ENCODE measurements around the gene PDE2A. TPM values are rescaled to one million over a fixed set of nuclear protein-coding genes. Genes with fewer than 3 reads are reported as not detected.

The PDE2A gene
- total RNA-seq, 4 donors from 2014 or later = 40.6 to 68.8 (median 47.6) TPM

GRCh38 chr11:72647882-72648281 is 26.3 kb downstream of the PDE2A start:
- H3K9me3 ChIP-seq = no peaks in the 10 kb centered on the region
- no peaks in the 10 kb centered on the region for H3K36me3 ChIP-seq
- WGBS = 93% methylated on average over 4 of the region's 4 CpGs
- intact Hi-C loops (cut with DNase I) = no loop called here
- TF ChIP-seq POLR2AphosphoS5 (IDR thresholded peaks at IDR 0.05) (no peak), POLR2A (IDR thresholded peaks at IDR 0.05; ENCODE audit: low read depth) (no peak), EP300 (IDR thresholded peaks at IDR 0.05) (no peak), CTCF (IDR thresholded peaks at IDR 0.05) (no peak)
- H3K27ac ChIP-seq (replicated peaks in 1 of 4) = no peak overlapping the region
- no peak for DNase-seq (ENCODE audit: extremely low spot score)
- no peak overlapping the region for H3K4me3 ChIP-seq
- H3K27me3 ChIP-seq = no peaks in the 10 kb centered on the region
- H3K4me1 ChIP-seq = peaks cover 5 to 9% (median 7%) of the 10 kb centered on the region in 4 donors

- Histone ChIP-seq H3K36me3 (no peaks in the 10 kb centered on the region), H3K27ac (replicated peaks in 1 of 4) (no peak overlapping the region), H3K9me3 (no peaks in the 10 kb centered on the region), H3K4me3 (no peak overlapping the region), H3K27me3 (no peaks in the 10 kb centered on the region), H3K4me1 (peaks cover 11 to 21% (median 19%) of the 10 kb centered on the region in 4 donors)
- DNase-seq (ENCODE audit: extremely low spot score) = no peak
- intact Hi-C loops (cut with DNase I) = no loop called here
- TF ChIP-seq CTCF (IDR thresholded peaks at IDR 0.05) (no peak), POLR2AphosphoS5 (IDR thresholded peaks at IDR 0.05) (no peak), POLR2A (IDR thresholded peaks at IDR 0.05; ENCODE audit: low read depth) (no peak), EP300 (IDR thresholded peaks at IDR 0.05) (no peak)
- WGBS = 68% methylated on average over 2 of the region's 2 CpGs
Measured at GRCh38 chr11:72646472-72646871, 27.8 kb downstream of the PDE2A start.

- no peak for DNase-seq (ENCODE audit: extremely low spot score)
- no peaks in the 10 kb centered on the region for H3K27me3 ChIP-seq
- no peak overlapping the region for H3K27ac ChIP-seq (replicated peaks in 1 of 4)
- no peak overlapping the region for H3K4me3 ChIP-seq
- intact Hi-C loops (cut with DNase I) = no loop called here
- no peaks in the 10 kb centered on the region for H3K9me3 ChIP-seq
- no peaks in the 10 kb centered on the region for H3K36me3 ChIP-seq
- peaks cover 11 to 25% (median 24%) of the 10 kb centered on the region in 4 donors for H3K4me1 ChIP-seq
- no peak for TF ChIP-seq POLR2A (IDR thresholded peaks at IDR 0.05; ENCODE audit: low read depth)
- 100% methylated on average over 3 of the region's 3 CpGs for WGBS
Measured at GRCh38 chr11:72646024-72646423, 28.2 kb downstream of the PDE2A start.

- Histone ChIP-seq H3K36me3 (no peaks in the 10 kb centered on the region), H3K4me1 (peaks cover 16 to 40% (median 31%) of the 10 kb centered on the region in 4 donors), H3K9me3 (no peaks in the 10 kb centered on the region), H3K27ac (replicated peaks in 1 of 4) (no peak overlapping the region), H3K27me3 (no peaks in the 10 kb centered on the region), H3K4me3 (peak overlapping the region; percentile 64 to 71 (median 68))
- 70% methylated on average over 7 of the region's 7 CpGs for WGBS
- no peak for TF ChIP-seq CTCF (IDR thresholded peaks at IDR 0.05)
- TF ChIP-seq POLR2AphosphoS5 (IDR thresholded peaks at IDR 0.05) = no peak
- TF ChIP-seq EP300 (IDR thresholded peaks at IDR 0.05) = no peak
- TF ChIP-seq POLR2A (IDR thresholded peaks at IDR 0.05; ENCODE audit: low read depth) = no peak
- no peak for DNase-seq (ENCODE audit: extremely low spot score)
- intact Hi-C loops (cut with DNase I) = loop anchor here (2.0 kb wide), 1 partner anchor 45 kb away; no protein-coding TSS in a partner anchor
Measured at GRCh38 chr11:72643547-72643946, 30.7 kb downstream of the PDE2A start.

- Histone ChIP-seq H3K4me3 (peak overlapping the region; percentile 64 to 71 (median 68)), H3K9me3 (no peaks in the 10 kb centered on the region), H3K27me3 (no peaks in the 10 kb centered on the region), H3K27ac (replicated peaks in 1 of 4) (peak overlapping the region; percentile 46 to 72 (median 68)), H3K36me3 (no peaks in the 10 kb centered on the region), H3K4me1 (peaks cover 22 to 45% (median 36%) of the 10 kb centered on the region in 4 donors)
- WGBS = 10% methylated on average over 22 of the region's 59 CpGs
- TF ChIP-seq POLR2A (IDR thresholded peaks at IDR 0.05; ENCODE audit: low read depth) (no peak), CTCF (IDR thresholded peaks at IDR 0.05) (peak; percentile 96 to 99 (median 99)), EP300 (IDR thresholded peaks at IDR 0.05) (no peak), POLR2AphosphoS5 (IDR thresholded peaks at IDR 0.05) (peak in 1 of 2 donors; percentile 27)
- intact Hi-C loops (cut with DNase I) = loop anchor here (2.0 kb wide), 1 partner anchor 44 kb away; no protein-coding TSS in a partner anchor
- no peak for DNase-seq (ENCODE audit: extremely low spot score)
Measured at GRCh38 chr11:72642884-72643522, 31.2 kb downstream of the PDE2A start.

All from esophagus muscularis mucosa (tissue), 4 donors.